Psoas muscle (tissue), 8 donors: ENCODE results near the gene DLGAP1. TPM values are rescaled to one million over a fixed set of nuclear protein-coding genes. Genes with fewer than 3 reads are reported as not detected.

Experiments
- ATAC-seq, 4 donors: fragments of 200-7000 bp; cut with Tn5 transposase; one replicate each; pipeline ENCODE4 v1.9.1; 2020; ENCODE audit warnings: moderate library complexity in 3 of 4, mild to moderate bottlenecking in 2 of 4
- DNase-seq, 2 donors: peaks; one replicate each; pipeline ENCODE4 v3.0.0-alpha.2; 2020
- H3K27ac ChIP-seq: fragments of 200-600 bp; one replicate; pipeline ENCODE4 v1.8.0; 2022
- H3K27me3 ChIP-seq, 3 donors: fragments of 200-600 bp in 1 of 3; one replicate each; pipeline versions ENCODE4 v1.6.1 to v1.8.0; 2013 to 2022; ENCODE audit warnings: low read length in 2 of 3, mild to moderate bottlenecking in 2 of 3, moderate library complexity in 1 of 3; ENCODE audit not compliant: insufficient read depth in 3 of 3
- H3K36me3 ChIP-seq, 2 donors: fragments of 200-600 bp in 1 of 2; one replicate each; pipeline versions ENCODE4 v1.6.1 to v1.8.0; 2013 to 2022; ENCODE audit warnings: low read depth in 1 of 2, mild to moderate bottlenecking in 1 of 2, moderate library complexity in 1 of 2; ENCODE audit not compliant: insufficient read depth in 1 of 2
- H3K4me1 ChIP-seq: fragments of 200-600 bp; one replicate; pipeline ENCODE4 v1.8.0; 2022
- H3K4me3 ChIP-seq: fragments of 200-600 bp; one replicate; pipeline ENCODE4 v1.8.0; 2022; ENCODE audit warnings: mild to moderate bottlenecking
- H3K9me3 ChIP-seq: fragments of 200-600 bp; one replicate; pipeline ENCODE4 v1.8.0; 2022
- CTCF ChIP-seq: fragments of 200-600 bp; IDR thresholded peaks from one replicate; pipeline ENCODE4 v1.8.0; 2022; ENCODE audit warnings: antibody characterized with exemption
- WGBS, 3 donors: extraction: QIAGEN DNeasy Blood & Tissue Kit; methylation state at CpG; one replicate each; pipeline versions ENCODE4 v1.1.6 to v1.1.7; 2013; 5-methylcytosine and 5-hydroxymethylcytosine counted together
- intact Hi-C, 2 donors: fragments of 100-400 bp; cut with DNase I; formaldehyde crosslinking; loops; one replicate each; pipeline versions ENCODE4 v1.11.0 to v1.14.2; 2022
- polyA plus RNA-seq, 3 donors: library from polyadenylated mRNA; stranded (reverse); fragments of 200-250 nt; gene quantifications; one replicate each; pipeline ENCODE4 v1.2.3, GENCODE V29; 2013
- total RNA-seq, 4 donors: library from RNA; stranded (reverse); fragmentation: NEBNext Ultra II Directional in 2 of 4; extraction: Animal tissue kit (Norgen Biotek cat#: 25700) in 2 of 4; gene quantifications; one replicate each; pipeline versions ENCODE4 v1.2.1 to v1.2.4, GENCODE V29; 2021 to 2023
- donor health status: healthy with polysubstance abuse.
- donor health status: DM: no; HTN: no; CAD: no; lungs with moderate emphysema.
- donor health status: Bipolar disorder and iron deficiency.
- donor health status: healthy.
- donor health status: DM: yes; HTN: yes; CAD: no.
- donor health status: DM: no; HTN: no; CAD: no.
- donor health status: DM: no; HTN: no; CAD: no.
- donor health status: DM: yes; HTN: yes; CAD: no.

The DLGAP1 gene
- total and polyA plus RNA-seq, 7 donors: 0.09 to 0.26 (median 0.16) TPM; not detected in 1

GRCh38 chr18:3914109-3914508 lies 541.0 kb downstream of the DLGAP1 start:
- DNase-seq: no peak
- peaks cover 0 to 6% (median 0%) of the 10 kb centered on the region in 3 donors for H3K27me3 ChIP-seq
- WGBS, 3 donors: 34 to 50% (median 42%) methylated on average over 3 of the region's 3 CpGs
- no peak for TF ChIP-seq CTCF
- no peaks in the 10 kb centered on the region for H3K36me3 ChIP-seq
- no peak overlapping the region for H3K27ac ChIP-seq
- no peaks in the 10 kb centered on the region for H3K4me1 ChIP-seq
- H3K9me3 ChIP-seq: no peaks in the 10 kb centered on the region
- intact Hi-C loops: no loop called here
- no peak for ATAC-seq
- H3K4me3 ChIP-seq: no peak overlapping the region

GRCh38 chr18:3912705-3913104 lies 542.4 kb downstream of the DLGAP1 start:
- no peak for TF ChIP-seq CTCF
- Histone ChIP-seq H3K27ac (no peak overlapping the region), H3K27me3 (no peaks in the 10 kb centered on the region), H3K4me1 (no peaks in the 10 kb centered on the region), H3K36me3 (no peaks in the 10 kb centered on the region), H3K9me3 (no peaks in the 10 kb centered on the region), H3K4me3 (no peak overlapping the region)
- 78 to 87% (median 85%) methylated on average over 1 of the region's 1 CpG for WGBS, 3 donors
- intact Hi-C loops: no loop called here
- DNase-seq (no peak), ATAC-seq (no peak)

- intact Hi-C loops: no loop called here
- DNase-seq (no peak), ATAC-seq (no peak)
- no peaks in the 10 kb centered on the region for H3K36me3 ChIP-seq
- no peaks in the 10 kb centered on the region for H3K27me3 ChIP-seq
- H3K9me3 ChIP-seq: no peaks in the 10 kb centered on the region
- H3K27ac ChIP-seq: no peak overlapping the region
- no peaks in the 10 kb centered on the region for H3K4me1 ChIP-seq
- TF ChIP-seq CTCF: no peak
- H3K4me3 ChIP-seq: no peak overlapping the region
Observed at GRCh38 chr18:3911413-3911812, 543.7 kb downstream of the DLGAP1 start.

- no peak overlapping the region for H3K27ac ChIP-seq
- DNase-seq (no peak), ATAC-seq (no peak)
- intact Hi-C loops: no loop called here
- H3K9me3 ChIP-seq: no peaks in the 10 kb centered on the region
- no peaks in the 10 kb centered on the region for H3K4me1 ChIP-seq
- no peaks in the 10 kb centered on the region for H3K27me3 ChIP-seq
- no peaks in the 10 kb centered on the region for H3K36me3 ChIP-seq
- no peak for TF ChIP-seq CTCF
- WGBS, 3 donors: 77 to 88% (median 88%) methylated on average over 4 of the region's 4 CpGs
- H3K4me3 ChIP-seq: no peak overlapping the region
Observed at GRCh38 chr18:3910512-3910911, 544.6 kb downstream of the DLGAP1 start.

- H3K36me3 ChIP-seq: no peaks in the 10 kb centered on the region
- no peaks in the 10 kb centered on the region for H3K27me3 ChIP-seq
- no peak overlapping the region for H3K27ac ChIP-seq
- no peak overlapping the region for H3K4me3 ChIP-seq
- TF ChIP-seq CTCF: no peak
- no peak for ATAC-seq
- intact Hi-C loops: no loop called here
- no peak for DNase-seq
- H3K9me3 ChIP-seq: no peaks in the 10 kb centered on the region
- H3K4me1 ChIP-seq: no peaks in the 10 kb centered on the region
Observed at GRCh38 chr18:3907955-3908354, 547.2 kb downstream of the DLGAP1 start.
